Activated naive CD8-positive, alpha-beta T cell treated with anti-CD3 and anti-CD28 coated beads for 36 hours (primary cell): ENCODE measurements around the gene L2HGDH. TPM values are rescaled to one million over a fixed set of nuclear protein-coding genes. Genes with fewer than 3 reads are reported as not detected.

Source experiments
- DNase-seq: peaks from one replicate; pipeline ENCODE4 v3.0.0; 2021
- H3K27ac Mint-ChIP-seq: one replicate; pipeline ENCODE4 v1.8.0; 2022; ENCODE audit warnings: mild to moderate bottlenecking, moderate library complexity, mixed read lengths
- H3K27me3 Mint-ChIP-seq: one replicate; pipeline ENCODE4 v1.8.0; 2022; ENCODE audit warnings: mild to moderate bottlenecking, mixed read lengths
- H3K36me3 Mint-ChIP-seq: one replicate; pipeline ENCODE4 v1.8.0; 2021; ENCODE audit warnings: mild to moderate bottlenecking, mixed read lengths
- H3K4me1 Mint-ChIP-seq: one replicate; pipeline ENCODE4 v1.8.0; 2021; ENCODE audit warnings: mixed read lengths
- H3K4me3 Mint-ChIP-seq: one replicate; pipeline ENCODE4 v1.8.0; 2022; ENCODE audit warnings: mild to moderate bottlenecking, moderate library complexity, mixed read lengths
- H3K9me3 Mint-ChIP-seq: one replicate; pipeline ENCODE4 v1.8.0; 2022; ENCODE audit warnings: mixed read lengths
- total RNA-seq, 2 experiments: library from RNA; stranded (reverse); gene quantifications; one replicate each; pipeline ENCODE4 v1.2.3, GENCODE V29; 2021

The L2HGDH gene
- total RNA-seq, 2 experiments from 2014 or later, result 21.1 to 21.6 TPM

DNA sequence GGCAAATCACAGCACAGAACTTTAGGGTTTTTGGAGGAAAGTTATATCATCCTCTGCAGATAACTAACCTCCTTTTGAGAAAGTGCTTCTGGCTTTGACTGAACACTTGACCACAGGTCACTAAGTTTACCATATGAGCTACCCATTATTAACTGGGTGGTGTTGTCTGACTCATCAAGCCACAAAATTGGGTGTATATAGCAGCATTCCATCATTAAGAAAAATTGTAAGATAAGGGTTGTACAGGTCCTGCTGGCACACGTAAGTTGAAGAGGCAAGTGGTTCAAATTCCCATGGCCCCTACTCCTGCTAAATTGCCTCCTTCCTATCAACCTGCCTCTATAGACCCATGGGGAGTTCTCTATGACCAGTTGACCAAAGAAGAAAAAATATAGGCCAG is 39.5 kb downstream of the L2HGDH start:
- Mint-ChIP-seq H3K27me3 (no peaks in the 10 kb centered on the region), H3K27ac (no peak overlapping the region), H3K36me3 (peaks cover 16% of the 10 kb centered on the region), H3K4me3 (no peak overlapping the region), H3K4me1 (no peaks in the 10 kb centered on the region), H3K9me3 (no peaks in the 10 kb centered on the region)
- no peak for DNase-seq

DNA sequence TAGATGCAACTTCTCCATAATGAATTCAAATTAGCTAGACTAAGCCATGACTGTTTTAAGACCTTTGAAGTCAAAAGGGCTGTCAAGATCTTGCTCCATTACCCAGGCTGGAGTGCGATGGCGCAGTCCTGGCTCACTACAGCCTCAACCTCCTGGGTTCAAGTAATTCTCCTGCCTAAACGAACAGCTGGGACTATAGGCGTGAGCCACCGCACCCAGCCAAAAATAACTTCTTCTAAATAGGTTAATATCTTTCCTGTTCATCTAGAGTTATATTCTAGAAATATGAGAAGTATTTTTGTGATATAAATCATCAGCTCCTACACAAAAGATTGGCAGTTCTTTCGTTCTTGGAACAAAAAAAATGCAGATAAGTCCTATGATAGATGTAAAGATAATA is 41.1 kb downstream of the L2HGDH start:
- no peaks in the 10 kb centered on the region for H3K27me3 Mint-ChIP-seq
- H3K4me1 Mint-ChIP-seq, result no peaks in the 10 kb centered on the region
- peaks cover 8% of the 10 kb centered on the region for H3K36me3 Mint-ChIP-seq
- DNase-seq, result no peak
- no peak overlapping the region for H3K4me3 Mint-ChIP-seq
- H3K27ac Mint-ChIP-seq, result no peak overlapping the region
- H3K9me3 Mint-ChIP-seq, result no peaks in the 10 kb centered on the region

DNA sequence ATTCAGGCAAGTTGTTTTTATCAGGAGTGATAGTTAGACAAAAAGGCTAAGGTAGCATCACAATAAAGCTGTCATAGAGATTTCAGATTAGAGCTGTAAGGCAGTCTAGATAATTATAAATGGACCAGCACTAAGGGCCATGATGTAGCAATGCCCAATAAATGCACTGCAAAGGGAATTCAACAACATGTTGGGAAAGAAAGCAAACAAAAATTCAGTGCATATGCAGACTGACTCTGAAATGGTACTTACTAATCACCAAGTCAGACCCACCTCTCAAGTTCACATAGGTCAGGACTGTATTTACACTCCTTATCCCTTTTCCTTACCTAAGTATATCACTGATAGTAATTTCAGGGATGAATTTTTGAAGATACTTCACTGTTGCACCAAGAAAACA is 47.0 kb downstream of the L2HGDH start:
- Mint-ChIP-seq H3K36me3 (peaks cover 4% of the 10 kb centered on the region), H3K4me1 (no peaks in the 10 kb centered on the region), H3K9me3 (no peaks in the 10 kb centered on the region), H3K27ac (no peak overlapping the region), H3K27me3 (no peaks in the 10 kb centered on the region), H3K4me3 (no peak overlapping the region)
- no peak for DNase-seq

DNA sequence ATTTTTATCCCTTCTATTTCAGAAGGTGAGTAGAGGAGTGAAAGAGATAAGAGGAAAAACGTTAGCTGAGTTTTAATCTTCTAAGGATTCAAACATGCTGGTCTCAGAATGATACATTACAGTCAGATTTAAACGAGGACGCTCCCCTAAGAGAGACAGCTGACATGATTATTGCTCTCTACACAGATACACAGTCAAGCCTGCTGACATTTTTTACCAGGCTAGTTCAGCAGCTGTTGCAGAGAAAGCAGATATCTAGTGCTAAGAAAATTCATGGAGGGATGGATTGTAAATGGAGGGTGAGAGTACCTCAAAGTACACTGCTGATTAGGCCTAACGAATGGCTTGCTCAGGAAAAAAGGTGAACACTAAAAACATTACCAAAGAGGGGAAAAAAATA is 48.7 kb downstream of the L2HGDH start:
- Mint-ChIP-seq H3K4me1 (no peaks in the 10 kb centered on the region), H3K27ac (no peak overlapping the region), H3K9me3 (no peaks in the 10 kb centered on the region), H3K36me3 (peaks cover 1% of the 10 kb centered on the region), H3K27me3 (no peaks in the 10 kb centered on the region), H3K4me3 (no peak overlapping the region)
- DNase-seq, result no peak

DNA sequence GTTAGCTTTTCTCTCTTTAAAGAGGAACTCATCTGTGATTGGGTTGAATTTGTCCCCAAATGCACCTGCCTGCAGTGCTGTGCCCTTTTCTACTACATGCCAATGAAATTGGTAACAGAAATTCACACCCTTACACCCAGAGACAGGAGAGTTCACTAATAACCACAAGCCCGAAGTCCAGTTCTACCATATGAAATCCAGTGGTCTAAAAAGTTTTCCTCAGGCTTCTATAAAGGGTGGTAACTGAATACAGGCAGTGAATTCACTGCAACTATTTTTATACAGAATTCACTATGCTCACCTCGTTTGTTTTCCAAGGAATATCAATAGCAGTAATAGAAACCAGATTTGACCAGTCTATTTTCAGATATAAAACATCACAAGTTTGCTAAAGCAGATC is 49.2 kb downstream of the L2HGDH start:
- Mint-ChIP-seq H3K27me3 (no peaks in the 10 kb centered on the region), H3K4me1 (no peaks in the 10 kb centered on the region), H3K27ac (no peak overlapping the region), H3K36me3 (peaks cover 1% of the 10 kb centered on the region), H3K9me3 (no peaks in the 10 kb centered on the region), H3K4me3 (no peak overlapping the region)
- no peak for DNase-seq

DNA sequence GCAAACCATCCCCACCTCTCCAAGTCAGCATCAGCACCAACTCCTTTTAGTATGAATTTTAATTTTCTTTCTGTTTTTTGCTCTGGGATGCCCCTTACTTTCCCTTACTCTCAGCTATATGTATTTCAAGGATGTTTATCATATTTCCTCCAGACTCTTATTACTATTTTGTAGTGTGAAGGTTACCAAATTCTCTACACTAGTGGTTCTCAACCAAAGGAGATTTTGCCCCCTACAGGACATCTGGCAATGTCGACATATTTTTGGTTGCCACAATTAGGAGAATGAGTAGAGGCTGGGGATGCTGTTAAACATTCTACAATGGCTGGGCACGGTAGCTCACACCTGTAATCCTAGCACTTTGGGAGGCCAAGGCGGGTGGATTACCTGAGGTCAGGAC is 51.5 kb downstream of the L2HGDH start:
- Mint-ChIP-seq H3K36me3 (no peaks in the 10 kb centered on the region), H3K27ac (no peak overlapping the region), H3K4me1 (no peaks in the 10 kb centered on the region), H3K4me3 (no peak overlapping the region), H3K27me3 (no peaks in the 10 kb centered on the region), H3K9me3 (no peaks in the 10 kb centered on the region)
- DNase-seq, result no peak

DNA sequence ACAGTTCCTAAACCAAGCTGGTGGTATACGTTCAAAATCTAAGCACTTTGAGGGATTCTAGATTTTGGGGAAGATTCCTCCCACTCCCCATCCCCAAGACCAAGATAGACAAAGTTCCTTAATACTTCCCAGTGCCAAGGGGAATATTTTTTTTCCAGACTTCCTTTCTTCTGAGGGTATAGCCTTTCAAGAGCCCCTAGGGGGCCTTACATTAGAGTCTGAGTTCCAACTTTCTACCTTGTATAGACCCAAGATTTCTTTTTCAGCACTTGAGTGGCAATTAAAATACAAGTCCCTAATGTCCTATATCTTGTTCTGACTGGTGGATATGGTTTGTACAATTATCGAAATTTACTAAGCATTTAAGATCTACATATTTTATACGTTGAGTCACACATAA is 52.0 kb downstream of the L2HGDH start:
- H3K27ac Mint-ChIP-seq, result no peak overlapping the region
- no peaks in the 10 kb centered on the region for H3K36me3 Mint-ChIP-seq
- H3K4me1 Mint-ChIP-seq, result no peaks in the 10 kb centered on the region
- no peaks in the 10 kb centered on the region for H3K27me3 Mint-ChIP-seq
- no peaks in the 10 kb centered on the region for H3K9me3 Mint-ChIP-seq
- no peak overlapping the region for H3K4me3 Mint-ChIP-seq
- DNase-seq, result no peak

DNA sequence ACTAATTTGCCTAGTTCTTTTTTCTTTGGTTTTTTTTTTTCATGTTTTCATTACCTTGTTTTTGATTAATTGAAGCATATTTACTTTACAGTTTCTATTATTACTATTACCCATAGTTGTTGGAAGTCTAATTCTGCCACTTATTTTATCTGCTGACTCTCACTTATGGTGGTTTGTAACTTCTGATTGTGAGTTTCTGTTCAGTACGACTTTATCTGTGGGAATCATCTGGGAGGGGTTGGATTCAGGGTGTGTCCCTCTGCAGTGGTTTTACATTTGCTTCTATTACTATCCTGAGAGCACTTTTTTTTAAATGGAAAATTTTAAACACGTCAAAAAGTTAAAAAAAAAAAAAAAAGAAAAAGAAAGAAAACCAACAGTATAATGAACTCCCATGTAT is 54.3 kb downstream of the L2HGDH start:
- no peak for DNase-seq
- Mint-ChIP-seq H3K4me3 (no peak overlapping the region), H3K36me3 (peaks cover 14% of the 10 kb centered on the region), H3K27me3 (no peaks in the 10 kb centered on the region), H3K4me1 (no peaks in the 10 kb centered on the region), H3K9me3 (peaks cover 3% of the 10 kb centered on the region), H3K27ac (no peak overlapping the region)

DNA sequence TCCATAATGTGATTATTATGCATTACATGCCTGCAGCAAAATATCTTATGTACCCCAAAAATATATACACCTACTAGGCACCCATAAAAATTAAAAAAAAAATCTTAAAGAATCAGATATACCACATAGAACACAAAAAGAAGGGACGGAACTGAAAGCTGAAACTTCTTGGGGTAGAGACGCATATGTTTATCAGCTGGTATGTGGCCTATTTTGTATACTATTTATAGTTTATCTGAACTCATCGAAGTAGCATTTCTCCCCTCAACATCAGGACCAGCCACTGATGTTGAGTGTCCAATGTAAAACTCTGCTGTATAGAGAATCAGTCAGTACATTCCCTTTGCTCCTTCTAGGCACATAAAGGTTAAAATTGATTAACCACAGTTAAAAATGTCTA is 57.8 kb downstream of the L2HGDH start:
- Mint-ChIP-seq H3K4me1 (no peaks in the 10 kb centered on the region), H3K4me3 (no peak overlapping the region), H3K36me3 (peaks cover 30% of the 10 kb centered on the region), H3K27ac (no peak overlapping the region), H3K9me3 (peaks cover 5% of the 10 kb centered on the region), H3K27me3 (no peaks in the 10 kb centered on the region)
- no peak for DNase-seq

- Mint-ChIP-seq H3K4me3 (no peak overlapping the region), H3K27me3 (no peaks in the 10 kb centered on the region), H3K36me3 (peaks cover 31% of the 10 kb centered on the region), H3K27ac (no peak overlapping the region), H3K4me1 (no peaks in the 10 kb centered on the region), H3K9me3 (peaks cover 5% of the 10 kb centered on the region)
- no peak for DNase-seq
These were observed 62.8 kb downstream of the L2HGDH start for GRCh38 chr14:50249136-50249775.

DNA sequence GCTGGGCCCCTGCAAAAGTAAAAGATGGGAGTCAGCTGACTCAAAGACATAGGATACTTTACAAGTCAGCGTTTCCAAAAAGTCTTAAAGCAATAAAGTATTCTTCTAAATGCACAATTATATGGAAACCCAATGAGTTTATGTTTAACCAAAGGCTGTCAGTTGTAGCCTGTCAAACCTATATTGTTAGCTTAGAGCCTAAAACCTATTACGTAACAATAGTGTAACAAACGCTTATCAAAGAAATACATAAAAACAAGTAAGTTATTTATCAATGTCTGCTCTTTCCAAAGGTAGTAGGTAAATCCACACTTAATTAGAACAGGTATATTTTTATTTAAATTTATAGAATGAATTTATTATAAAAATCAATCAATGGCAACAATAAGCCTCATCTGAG is 64.8 kb downstream of the L2HGDH start:
- no peak for DNase-seq
- H3K9me3 Mint-ChIP-seq, result no peaks in the 10 kb centered on the region
- no peak overlapping the region for H3K4me3 Mint-ChIP-seq
- no peaks in the 10 kb centered on the region for H3K27me3 Mint-ChIP-seq
- H3K27ac Mint-ChIP-seq, result no peak overlapping the region
- H3K36me3 Mint-ChIP-seq, result peaks cover 15% of the 10 kb centered on the region
- H3K4me1 Mint-ChIP-seq, result no peaks in the 10 kb centered on the region

GRCh38 chr14:50242566-50243310 is 69.3 kb downstream of the L2HGDH start:
- no peak overlapping the region for H3K4me3 Mint-ChIP-seq
- no peaks in the 10 kb centered on the region for H3K27me3 Mint-ChIP-seq
- no peaks in the 10 kb centered on the region for H3K9me3 Mint-ChIP-seq
- peaks cover 2% of the 10 kb centered on the region for H3K36me3 Mint-ChIP-seq
- no peak overlapping the region for H3K27ac Mint-ChIP-seq
- no peak for DNase-seq
- no peaks in the 10 kb centered on the region for H3K4me1 Mint-ChIP-seq

GRCh38 chr14:50242096-50242495 is 69.9 kb downstream of the L2HGDH start:
- Mint-ChIP-seq H3K27ac (no peak overlapping the region), H3K4me3 (no peak overlapping the region), H3K27me3 (no peaks in the 10 kb centered on the region), H3K36me3 (peaks cover 2% of the 10 kb centered on the region), H3K4me1 (no peaks in the 10 kb centered on the region), H3K9me3 (no peaks in the 10 kb centered on the region)
- DNase-seq, result no peak

DNA sequence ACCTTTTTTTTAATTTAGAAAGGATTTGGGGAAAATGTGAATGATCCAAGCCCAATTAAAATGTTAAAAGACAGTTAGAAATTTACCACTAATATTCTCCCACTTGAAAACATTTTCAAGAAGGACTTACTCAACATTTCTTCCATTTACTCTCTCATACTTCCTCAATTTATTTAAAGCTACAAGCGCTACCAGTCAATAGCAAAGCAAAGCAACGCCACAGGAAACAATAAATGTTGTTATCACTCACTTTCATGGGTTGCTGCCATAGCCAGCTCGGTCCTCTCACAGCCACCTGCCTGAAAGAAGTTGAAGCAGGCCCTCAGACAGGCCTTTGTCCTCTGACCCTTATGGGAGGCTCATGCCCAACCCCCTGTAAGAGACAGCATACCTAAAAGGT is 74.6 kb downstream of the L2HGDH start:
- Mint-ChIP-seq H3K9me3 (peaks cover 5% of the 10 kb centered on the region), H3K4me3 (no peak overlapping the region), H3K4me1 (peaks cover 12% of the 10 kb centered on the region), H3K36me3 (peaks cover 9% of the 10 kb centered on the region), H3K27me3 (no peaks in the 10 kb centered on the region), H3K27ac (no peak overlapping the region)
- no peak for DNase-seq

GRCh38 chr14:50233951-50234250 is 78.1 kb downstream of the L2HGDH start:
- Mint-ChIP-seq H3K9me3 (peaks cover 6% of the 10 kb centered on the region), H3K36me3 (peaks cover 10% of the 10 kb centered on the region), H3K4me1 (peaks cover 28% of the 10 kb centered on the region), H3K4me3 (no peak overlapping the region), H3K27ac (peak overlapping the region; percentile 51), H3K27me3 (no peaks in the 10 kb centered on the region)
- DNase-seq, result no peak
